ENCODE measurements around the gene ACTN1. TPM values are rescaled to one million over a fixed set of nuclear protein-coding genes. Genes with fewer than 3 reads are reported as not detected.

The ACTN1 gene
- polyA plus RNA-seq, 3 donors: 41.4 to 75.0 (median 69.4) TPM

DNA sequence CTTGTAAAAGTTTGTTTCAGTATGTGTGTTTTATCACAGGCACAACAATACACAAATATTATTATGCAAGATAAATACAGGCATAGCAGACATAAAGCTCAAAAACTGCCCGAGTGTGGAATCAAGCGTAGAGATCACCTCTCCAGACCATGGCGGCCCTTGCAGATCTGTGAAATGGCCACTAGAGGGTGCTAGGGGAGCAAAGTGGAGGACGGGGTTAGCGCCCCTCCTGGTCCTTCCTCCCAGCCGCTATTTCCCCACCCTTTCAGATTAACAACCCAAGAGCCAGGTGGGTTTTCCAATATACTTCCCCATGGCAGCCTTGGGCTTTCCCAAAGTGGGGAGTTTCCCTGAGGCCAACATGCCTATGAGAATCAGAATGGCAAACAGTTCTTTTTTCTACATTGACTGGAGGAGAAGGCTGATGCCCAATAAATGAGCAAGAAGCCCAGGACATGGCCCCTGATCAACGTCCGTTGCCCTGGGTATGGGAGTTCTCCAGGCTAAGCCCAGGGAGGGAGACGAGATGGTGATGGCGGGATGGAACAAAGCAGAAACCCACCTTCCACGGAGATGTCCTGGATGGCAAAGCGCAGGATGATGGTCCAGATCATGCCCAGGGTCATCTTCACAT, 67.4 kb downstream of the ACTN1 start:
- H3K27ac Mint-ChIP-seq: peak overlapping the region in 6 of 7 donors; percentile 27 to 74 (median 52)
- no peak overlapping the region for H3K4me3 Mint-ChIP-seq
- Histone ChIP-seq H3K4me3 (replicated peaks in 1 of 3; ENCODE audit: low read depth in 2 of 3, low read length in 3 of 3) (no peak overlapping the region), H2AFZ (ENCODE audit: insufficient read depth, low read depth, low read length, poor library complexity, severe bottlenecking) (no peak overlapping the region), H3K9me3 (replicated peaks in 1 of 2; ENCODE audit: control insufficient read depth in 1 of 2, insufficient read depth in 1 of 2, low read length in 2 of 2) (peaks cover 0 to 5% of the 10 kb centered on the region in 2 donors), H3K4me2 (replicated peaks; ENCODE audit: extremely low read depth, low read length, poor library complexity, severe bottlenecking) (peak overlapping the region; percentile 2), H3K27ac (ENCODE audit: low read depth in 1 of 2, low read length in 2 of 2) (peak overlapping the region in 1 of 2 donors; percentile 6), H4K20me1 (ENCODE audit: insufficient read depth, low read length) (peaks cover 5% of the 10 kb centered on the region), H3K79me2 (ENCODE audit: insufficient read depth, low read length) (peaks cover 40% of the 10 kb centered on the region), H3K9ac (ENCODE audit: insufficient read depth, low read length, poor library complexity, severe bottlenecking) (no peak overlapping the region), H3K27me3 (ENCODE audit: control insufficient read depth in 2 of 2, insufficient read depth in 2 of 2, low read length in 2 of 2) (no peaks in the 10 kb centered on the region), H3K36me3 (replicated peaks in 1 of 2; ENCODE audit: control insufficient read depth in 1 of 2, insufficient read depth in 2 of 2, low read length in 2 of 2) (peaks cover 49 to 59% of the 10 kb centered on the region in 2 donors), H3K4me1 (ENCODE audit: control insufficient read depth in 1 of 2, insufficient read depth in 2 of 2, low read length in 2 of 2) (peaks cover 13 to 15% of the 10 kb centered on the region in 2 donors)
- TF ChIP-seq, protein P1, sequence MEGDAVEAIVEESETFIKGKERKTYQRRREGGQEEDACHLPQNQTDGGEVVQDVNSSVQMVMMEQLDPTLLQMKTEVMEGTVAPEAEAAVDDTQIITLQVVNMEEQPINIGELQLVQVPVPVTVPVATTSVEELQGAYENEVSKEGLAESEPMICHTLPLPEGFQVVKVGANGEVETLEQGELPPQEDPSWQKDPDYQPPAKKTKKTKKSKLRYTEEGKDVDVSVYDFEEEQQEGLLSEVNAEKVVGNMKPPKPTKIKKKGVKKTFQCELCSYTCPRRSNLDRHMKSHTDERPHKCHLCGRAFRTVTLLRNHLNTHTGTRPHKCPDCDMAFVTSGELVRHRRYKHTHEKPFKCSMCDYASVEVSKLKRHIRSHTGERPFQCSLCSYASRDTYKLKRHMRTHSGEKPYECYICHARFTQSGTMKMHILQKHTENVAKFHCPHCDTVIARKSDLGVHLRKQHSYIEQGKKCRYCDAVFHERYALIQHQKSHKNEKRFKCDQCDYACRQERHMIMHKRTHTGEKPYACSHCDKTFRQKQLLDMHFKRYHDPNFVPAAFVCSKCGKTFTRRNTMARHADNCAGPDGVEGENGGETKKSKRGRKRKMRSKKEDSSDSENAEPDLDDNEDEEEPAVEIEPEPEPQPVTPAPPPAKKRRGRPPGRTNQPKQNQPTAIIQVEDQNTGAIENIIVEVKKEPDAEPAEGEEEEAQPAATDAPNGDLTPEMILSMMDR (IDR thresholded peaks at IDR 0.05): peak; percentile 97
- peaks cover 66 to 80% of the 10 kb centered on the region in 2 donors for H3K36me3 Mint-ChIP-seq
- H3K9me3 Mint-ChIP-seq: peaks cover 0 to 7% (median 1%) of the 10 kb centered on the region in 7 donors
- WGBS (ENCODE audit: insufficient coverage): 71% methylated on average over 4 of the region's 12 CpGs
- intact Hi-C loops (cut with micrococcal nuclease): loop anchor here (2.0 to 5.0 kb wide), 6 partner anchors 36 to 196 kb away; partner anchors contain the start of gene ACTN1 (in 1 of the 2)
- peak; percentile 76 to 87 (median 86) for DNase-seq
- H3K4me1 Mint-ChIP-seq: peaks cover 20% of the 10 kb centered on the region
- H3K27me3 Mint-ChIP-seq (ENCODE audit: low read depth in 3 of 3): peaks cover 0 to under 1% (median 0%) of the 10 kb centered on the region in 3 donors

DNA sequence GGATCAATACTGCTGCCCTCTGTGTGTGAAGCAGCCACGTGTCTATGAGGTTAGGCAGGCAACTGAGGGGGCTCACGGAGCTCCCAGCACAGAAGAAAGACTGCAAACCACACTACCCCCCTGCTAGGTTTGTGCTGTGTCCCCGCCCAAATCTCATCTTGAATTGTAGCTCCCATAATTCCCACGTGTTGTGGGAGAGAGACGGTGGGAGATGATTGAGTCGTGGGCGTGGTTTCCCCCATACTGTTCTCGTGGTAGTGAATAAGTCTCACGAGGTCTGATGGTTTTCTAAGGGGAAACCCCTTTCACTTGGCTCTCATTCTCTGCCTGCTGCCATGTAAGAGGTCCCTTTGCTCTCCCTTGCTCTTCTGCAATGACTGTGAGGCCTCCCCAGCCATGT, 68.6 kb downstream of the ACTN1 start:
- Mint-ChIP-seq H3K4me3 (no peak overlapping the region), H3K36me3 (peaks cover 65 to 81% of the 10 kb centered on the region in 2 donors), H3K27me3 (ENCODE audit: low read depth in 3 of 3) (peaks cover 0 to 3% (median 0%) of the 10 kb centered on the region in 3 donors), H3K9me3 (peaks cover 0 to 5% (median 2%) of the 10 kb centered on the region in 7 donors), H3K4me1 (peaks cover 22% of the 10 kb centered on the region), H3K27ac (no peak overlapping the region)
- peak in 1 of 3 donors; percentile 33 for DNase-seq
- Histone ChIP-seq H3K9me3 (replicated peaks in 1 of 2; ENCODE audit: control insufficient read depth in 1 of 2, insufficient read depth in 1 of 2, low read length in 2 of 2) (peaks cover 0 to 3% of the 10 kb centered on the region in 2 donors), H3K4me2 (replicated peaks; ENCODE audit: extremely low read depth, low read length, poor library complexity, severe bottlenecking) (no peak overlapping the region), H3K27ac (ENCODE audit: low read depth in 1 of 2, low read length in 2 of 2) (no peak overlapping the region), H3K79me2 (ENCODE audit: insufficient read depth, low read length) (peaks cover 28% of the 10 kb centered on the region), H3K36me3 (replicated peaks in 1 of 2; ENCODE audit: control insufficient read depth in 1 of 2, insufficient read depth in 2 of 2, low read length in 2 of 2) (peaks cover 52 to 59% of the 10 kb centered on the region in 2 donors), H3K9ac (ENCODE audit: insufficient read depth, low read length, poor library complexity, severe bottlenecking) (no peak overlapping the region), H3K4me3 (replicated peaks in 1 of 3; ENCODE audit: low read depth in 2 of 3, low read length in 3 of 3) (no peak overlapping the region), H3K4me1 (ENCODE audit: control insufficient read depth in 1 of 2, insufficient read depth in 2 of 2, low read length in 2 of 2) (peaks cover 13 to 15% of the 10 kb centered on the region in 2 donors), H2AFZ (ENCODE audit: insufficient read depth, low read depth, low read length, poor library complexity, severe bottlenecking) (no peak overlapping the region), H3K27me3 (ENCODE audit: control insufficient read depth in 2 of 2, insufficient read depth in 2 of 2, low read length in 2 of 2) (no peaks in the 10 kb centered on the region), H4K20me1 (ENCODE audit: insufficient read depth, low read length) (peaks cover 5% of the 10 kb centered on the region)
- TF ChIP-seq, protein P1 (IDR thresholded peaks at IDR 0.05): no peak
- intact Hi-C loops (cut with micrococcal nuclease): loop anchor here (2.0 to 5.0 kb wide), 5 partner anchors 37 to 197 kb away; partner anchors contain the start of gene ACTN1 (in 1 of the 2)
- no CpG with 5 or more reads among the region's 9 CpGs for WGBS (ENCODE audit: insufficient coverage)

Measured in CD14-positive monocyte (primary cell).